Activated B cell treated with CpG ODN at 0.5 μM for 24 hours (primary cell): ENCODE results near the gene RANBP10. TPM values are rescaled to one million over a fixed set of nuclear protein-coding genes. Genes with fewer than 3 reads are reported as not detected.

ENCODE experiments used
- ATAC-seq: fragments of 200-7000 bp; cut with Tn5 transposase; one replicate; pipeline ENCODE4 v1.10.0; 2021; ENCODE audit warnings: low read depth, mild to moderate bottlenecking, moderate library complexity
- CTCF ChIA-PET: fragments of 350-600 bp; sonication (Branson Sonifier 250); formaldehyde crosslinking; loops from one replicate; lab custom pipeline; 2021; ENCODE audit warnings: antibody characterized with exemption; lab: Charles Lee
- POLR2A ChIA-PET: fragments of 350-600 bp; sonication (Branson Sonifier 250); formaldehyde crosslinking; loops from one replicate; lab custom pipeline; 2021; ENCODE audit warnings: antibody characterized with exemption; lab: Charles Lee
- DNase-seq: peaks from one replicate; pipeline ENCODE4 v3.0.0; 2022
- H3K27ac Mint-ChIP-seq: one replicate; pipeline ENCODE4 v1.8.0; 2020; ENCODE audit warnings: mixed read lengths
- H3K27me3 Mint-ChIP-seq: one replicate; pipeline ENCODE4 v1.8.0; 2021; ENCODE audit warnings: mixed read lengths
- H3K36me3 Mint-ChIP-seq: one replicate; pipeline ENCODE4 v1.8.0; 2021; ENCODE audit warnings: low read depth, mixed read lengths
- H3K4me1 Mint-ChIP-seq: one replicate; pipeline ENCODE4 v1.8.0; 2021; ENCODE audit warnings: mixed read lengths
- H3K4me3 Mint-ChIP-seq: one replicate; pipeline ENCODE4 v1.8.0; 2020; ENCODE audit warnings: mild to moderate bottlenecking, mixed read lengths
- H3K9me3 Mint-ChIP-seq: one replicate; pipeline ENCODE4 v1.8.0; 2020; ENCODE audit warnings: mixed read lengths
- CTCF ChIP-seq: fragments of 200-600 bp; IDR thresholded peaks from one replicate; pipeline ENCODE4 v1.8.0; 2022; ENCODE audit warnings: antibody characterized with exemption, mild to moderate bottlenecking
- intact Hi-C: fragments of 100-400 bp; cut with micrococcal nuclease; formaldehyde crosslinking; loops from one replicate; pipeline ENCODE4 v1.15.1; 2024
- total RNA-seq: library from RNA; stranded (reverse); gene quantifications from 2 replicates; pipeline ENCODE4 v1.2.3, GENCODE V29; 2022

RANBP10 gene
- total RNA-seq, 1 donor from 2014 or later = 30.6 TPM

- intact Hi-C loops = no loop called here
- CTCF ChIA-PET = no interaction called here
- no peaks in the 10 kb centered on the region for H3K9me3 Mint-ChIP-seq
- no peak for TF ChIP-seq CTCF
- no peak overlapping the region for H3K4me3 Mint-ChIP-seq
- POLR2A ChIA-PET = no interaction called here
- H3K27ac Mint-ChIP-seq = no peak overlapping the region
- no peaks in the 10 kb centered on the region for H3K27me3 Mint-ChIP-seq
- peaks cover 17% of the 10 kb centered on the region for H3K4me1 Mint-ChIP-seq
- no peak for ATAC-seq
- peaks cover 48% of the 10 kb centered on the region for H3K36me3 Mint-ChIP-seq
- DNase-seq = no peak
Measured at GRCh38 chr16:67762385-67762784, 44.0 kb downstream of the RANBP10 start.

- ChIA-PET POLR2A (no interaction called here), CTCF (no interaction called here)
- no peak for TF ChIP-seq CTCF
- intact Hi-C loops = no loop called here
- DNase-seq (no peak), ATAC-seq (no peak)
- Mint-ChIP-seq H3K9me3 (no peaks in the 10 kb centered on the region), H3K27ac (no peak overlapping the region), H3K4me3 (no peak overlapping the region), H3K36me3 (peaks cover 46% of the 10 kb centered on the region), H3K27me3 (no peaks in the 10 kb centered on the region), H3K4me1 (peaks cover 17% of the 10 kb centered on the region)
Measured at GRCh38 chr16:67761924-67762323, 44.4 kb downstream of the RANBP10 start.

GRCh38 chr16:67760956-67761230, 45.5 kb downstream of the RANBP10 start:
- DNase-seq (no peak), ATAC-seq (no peak)
- Mint-ChIP-seq H3K36me3 (peaks cover 37% of the 10 kb centered on the region), H3K27me3 (no peaks in the 10 kb centered on the region), H3K9me3 (no peaks in the 10 kb centered on the region), H3K4me3 (no peak overlapping the region), H3K27ac (peak overlapping the region; percentile 69), H3K4me1 (peaks cover 21% of the 10 kb centered on the region)
- intact Hi-C loops = no loop called here
- TF ChIP-seq CTCF = no peak
- ChIA-PET POLR2A (interaction anchor here (1.0 kb wide), 1 partner anchor 41 kb away, joined by 3 read pairs; no protein-coding TSS in a partner anchor), CTCF (interaction anchor here (1.1 kb wide), 1 partner anchor 88 kb away, joined by 4 read pairs; no protein-coding TSS in a partner anchor)

GRCh38 chr16:67760206-67760955, 46.0 kb downstream of the RANBP10 start:
- intact Hi-C loops = no loop called here
- Mint-ChIP-seq H3K27me3 (no peaks in the 10 kb centered on the region), H3K9me3 (no peaks in the 10 kb centered on the region), H3K4me1 (peaks cover 23% of the 10 kb centered on the region), H3K36me3 (peaks cover 35% of the 10 kb centered on the region), H3K27ac (peak overlapping the region; percentile 69), H3K4me3 (no peak overlapping the region)
- ChIA-PET POLR2A (interaction anchor here (1.0 kb wide), 1 partner anchor 41 kb away, joined by 3 read pairs; no protein-coding TSS in a partner anchor), CTCF (interaction anchor here (1.1 kb wide), 1 partner anchor 88 kb away, joined by 4 read pairs; no protein-coding TSS in a partner anchor)
- ATAC-seq (no peak), DNase-seq (no peak)
- TF ChIP-seq CTCF = no peak

- no peak for DNase-seq
- ATAC-seq = no peak
- intact Hi-C loops = no loop called here
- no peak overlapping the region for H3K27ac Mint-ChIP-seq
- ChIA-PET POLR2A (no interaction called here), CTCF (no interaction called here)
- H3K4me1 Mint-ChIP-seq = peaks cover 23% of the 10 kb centered on the region
- no peaks in the 10 kb centered on the region for H3K9me3 Mint-ChIP-seq
- H3K4me3 Mint-ChIP-seq = no peak overlapping the region
- TF ChIP-seq CTCF = no peak
- H3K27me3 Mint-ChIP-seq = no peaks in the 10 kb centered on the region
- peaks cover 42% of the 10 kb centered on the region for H3K36me3 Mint-ChIP-seq
Measured at GRCh38 chr16:67758966-67759365, 47.4 kb downstream of the RANBP10 start.
